ENCODE measurements around the gene NCLN. TPM values are rescaled to one million over a fixed set of nuclear protein-coding genes. Genes with fewer than 3 reads are reported as not detected.
A peak's percentile ranks its signal among the peaks of the same experiment; 100 is the strongest.
"Not testable (repeated sequence)": the region's sequence is repeated elsewhere in the genome, so short reads cannot be mapped to it uniquely, and the experiment has no call there.

NCLN gene
- polyA plus RNA-seq, 12 donors, result 17.7 to 44.3 (median 24.3) TPM; not detected in 1

DNA sequence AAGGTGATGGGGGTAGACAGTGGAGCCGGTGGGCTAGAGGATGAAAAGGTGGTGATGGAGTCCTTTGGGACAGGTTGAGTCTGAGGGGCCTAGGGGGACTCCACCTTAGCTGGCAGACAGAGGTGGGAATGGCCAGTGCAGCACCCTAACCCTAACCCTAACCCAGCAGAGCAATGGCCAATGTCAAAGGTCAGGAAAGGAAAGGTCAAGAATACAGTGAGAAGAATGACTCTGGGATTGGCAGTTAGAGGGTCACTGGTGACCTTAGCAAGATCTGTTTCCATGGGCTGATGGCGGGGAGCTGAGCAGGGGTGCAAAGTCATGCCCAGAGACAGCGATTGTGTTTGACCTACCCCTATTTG, 33.3 kb upstream of the NCLN start:
- DNase-seq, result no peak

DNA sequence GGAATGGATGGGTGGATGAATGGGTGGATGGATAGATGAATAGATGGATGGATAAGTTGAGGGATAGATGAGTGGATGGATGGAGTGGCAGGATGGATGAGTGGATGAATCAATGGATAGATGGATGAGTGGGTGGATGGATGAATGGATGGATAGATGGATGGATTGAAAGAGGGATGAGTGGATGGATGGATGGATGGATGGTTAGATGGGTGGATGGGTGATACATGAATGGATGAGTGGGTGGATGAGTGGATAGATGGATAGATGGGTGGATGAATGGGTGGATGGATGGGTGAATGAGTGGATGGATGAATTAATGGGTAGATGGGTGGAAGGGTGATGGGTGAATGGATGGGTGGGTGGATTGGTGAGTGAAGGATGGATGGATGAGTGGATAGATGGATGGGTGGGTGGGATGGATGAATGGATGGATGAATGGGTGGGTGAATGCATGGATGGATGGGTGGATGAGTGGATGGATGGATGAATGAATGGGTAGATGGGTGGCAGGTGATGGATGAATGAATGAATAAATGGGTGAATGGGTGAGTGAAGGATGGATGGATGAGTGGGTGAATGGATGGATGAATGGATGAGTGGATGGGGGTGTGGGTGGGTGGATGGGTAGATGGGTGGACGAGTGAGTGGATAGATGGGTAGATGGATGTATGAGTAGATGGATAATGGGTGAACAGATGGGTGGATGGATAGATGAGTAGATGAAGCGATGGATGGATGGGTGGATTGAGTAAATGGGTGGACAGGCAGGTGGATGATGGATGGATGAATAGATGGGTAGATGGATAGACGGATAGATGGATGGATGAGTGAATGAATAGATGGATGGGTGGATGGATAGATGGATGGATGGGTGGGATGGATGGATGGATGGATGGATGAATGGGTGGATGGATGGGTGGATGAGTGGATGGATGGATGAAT, 32.2 kb upstream of the NCLN start:
- DNase-seq, result no peak

DNA sequence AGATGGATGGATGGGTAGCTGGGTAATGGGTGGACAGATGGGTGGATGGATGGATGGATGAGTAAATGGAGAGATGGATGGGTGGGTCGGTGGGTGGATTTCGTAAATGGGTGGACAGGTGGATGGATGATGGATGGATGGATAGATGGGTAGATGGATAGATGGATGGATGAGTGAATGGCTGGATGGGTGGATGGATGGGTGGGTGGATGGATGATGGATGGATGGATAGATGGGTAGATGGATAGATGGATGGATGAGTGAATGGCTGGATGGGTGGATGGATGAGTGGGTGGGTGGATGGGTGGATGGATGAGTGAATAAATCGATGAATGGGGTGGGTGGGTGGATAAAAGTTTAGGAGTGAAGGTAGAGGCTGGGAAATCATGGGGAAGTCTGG, 31.3 kb upstream of the NCLN start:
- DNase-seq, result not testable (repeated sequence)

DNA sequence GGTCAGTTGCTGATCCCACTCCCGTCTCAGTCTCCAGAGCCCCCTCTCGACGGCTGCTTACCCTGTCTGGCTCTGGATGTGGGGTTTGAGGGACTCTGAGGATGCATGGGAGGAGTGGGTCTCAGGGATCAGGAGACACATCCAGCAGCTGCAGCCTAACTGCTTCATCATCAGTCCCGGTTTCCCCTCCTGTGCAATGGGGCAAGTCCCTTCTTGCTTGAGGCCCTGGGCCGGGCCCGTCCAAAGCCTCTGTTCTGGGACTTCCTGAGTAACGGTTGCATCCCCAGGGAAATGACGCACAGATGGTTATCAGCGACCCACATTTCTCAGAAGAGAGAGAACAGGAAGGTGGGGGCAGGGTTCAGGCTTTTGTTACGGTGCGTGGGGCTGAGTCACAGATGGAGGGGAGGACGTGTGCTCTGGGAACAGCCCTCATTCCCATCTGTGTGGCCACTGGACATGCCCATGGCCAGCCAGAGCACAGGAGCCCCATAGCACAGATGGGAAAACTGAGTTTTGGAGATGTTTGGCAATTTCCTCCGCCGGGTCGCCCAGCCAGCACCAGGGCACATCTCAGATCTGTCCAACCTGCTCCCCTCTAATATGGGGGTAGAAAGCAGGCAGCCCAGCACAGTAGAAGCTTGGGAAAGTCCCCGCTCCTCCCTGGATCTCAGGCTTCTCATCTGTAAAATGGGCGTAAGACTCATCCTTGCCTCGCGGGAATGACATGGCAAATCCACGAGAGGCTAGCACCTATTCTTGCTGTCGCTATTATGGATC, 30.6 kb upstream of the NCLN start:
- no peak for DNase-seq

DNA sequence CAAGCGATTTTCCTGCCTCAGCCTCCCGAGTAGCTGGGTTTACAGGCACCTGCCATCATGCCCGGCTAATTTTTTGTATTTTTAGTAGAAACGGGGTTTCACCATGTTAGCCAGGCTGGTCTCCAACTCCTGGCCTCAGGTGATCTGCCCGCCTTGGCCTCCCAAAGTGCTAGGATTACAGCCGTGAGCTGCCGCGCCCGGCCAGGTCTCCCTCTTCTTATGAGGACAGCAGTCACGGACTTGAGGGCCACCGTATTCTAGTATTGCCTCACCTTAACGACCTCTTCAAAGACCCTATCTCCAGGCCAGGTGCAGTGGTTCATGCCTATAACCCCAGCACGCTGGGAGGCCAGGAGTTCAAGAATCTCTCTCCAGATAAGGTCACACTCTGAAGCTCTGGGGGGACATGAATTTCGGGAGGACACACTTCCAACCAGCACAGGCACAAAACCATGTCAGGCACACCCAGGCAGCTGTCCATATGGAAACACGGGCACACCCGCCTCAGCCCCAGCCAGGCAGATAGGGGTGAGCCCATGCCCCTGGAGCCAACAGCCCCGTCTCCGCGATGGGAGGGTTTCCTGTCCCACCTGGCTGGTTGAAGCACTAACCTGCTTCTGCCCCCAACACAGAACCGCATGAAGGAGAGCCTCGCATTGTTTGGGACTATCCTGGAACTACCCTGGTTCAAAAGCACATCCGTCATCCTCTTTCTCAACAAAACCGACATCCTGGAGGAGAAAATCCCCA, 28.5 kb upstream of the NCLN start:
- DNase-seq, result no peak

DNA sequence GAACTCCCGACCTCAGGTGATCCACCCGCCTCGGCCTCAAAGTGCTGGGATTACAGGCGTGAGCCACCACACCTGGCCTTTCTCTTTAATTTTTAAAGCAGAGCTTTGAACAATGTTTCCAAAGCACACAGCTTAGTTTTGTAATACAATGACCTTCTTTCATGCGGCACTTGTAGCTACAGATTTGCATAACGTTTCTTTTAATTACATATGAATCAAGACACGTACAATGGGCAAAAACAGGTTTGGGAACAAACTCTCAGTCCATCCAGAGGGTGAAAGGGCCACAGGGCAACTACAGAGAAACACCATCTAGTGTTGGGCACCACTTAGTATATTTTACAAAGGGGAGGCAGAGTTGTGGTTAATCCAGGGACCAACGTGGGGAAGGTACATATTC, 26.2 kb upstream of the NCLN start:
- no peak for DNase-seq

DNA sequence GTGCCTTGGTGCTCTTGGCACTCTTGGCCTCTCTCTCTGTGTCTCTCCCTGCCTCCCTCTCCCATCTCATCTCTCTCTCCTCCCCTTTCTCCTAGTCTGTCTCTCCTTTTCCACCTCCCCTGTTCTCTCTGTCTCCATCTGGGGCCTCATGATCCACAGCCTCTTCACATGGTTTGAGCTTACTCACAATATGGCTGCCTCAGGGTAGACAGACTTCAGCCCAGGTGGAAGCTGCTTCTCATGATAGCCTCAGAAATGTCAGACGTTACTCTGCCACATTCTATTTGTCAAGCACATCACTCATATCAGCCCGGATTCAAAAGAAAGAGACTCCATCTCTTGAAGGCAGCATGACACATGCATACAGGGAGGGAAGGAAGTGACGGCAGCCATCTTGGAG, 25.5 kb upstream of the NCLN start:
- DNase-seq, result no peak

DNA sequence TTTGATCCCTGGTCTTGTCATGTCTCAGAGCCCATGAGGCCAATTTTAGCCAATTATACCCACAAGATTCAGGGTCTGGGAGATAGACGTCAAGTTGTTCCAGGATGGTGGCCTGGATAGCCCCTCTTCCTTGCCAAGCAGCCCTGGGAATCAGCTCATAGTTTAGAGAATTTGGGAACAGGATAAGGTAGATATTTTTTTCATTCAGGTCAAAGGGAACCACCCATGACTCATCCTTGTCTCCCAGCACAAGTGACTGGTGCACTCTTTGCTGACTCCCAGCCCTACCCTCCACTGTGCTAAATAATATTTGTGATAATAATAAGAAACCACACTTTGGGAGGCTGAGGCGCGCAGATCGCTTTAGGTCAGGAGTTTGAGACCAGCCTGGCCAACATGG, 24.3 kb upstream of the NCLN start:
- DNase-seq, result no peak

DNA sequence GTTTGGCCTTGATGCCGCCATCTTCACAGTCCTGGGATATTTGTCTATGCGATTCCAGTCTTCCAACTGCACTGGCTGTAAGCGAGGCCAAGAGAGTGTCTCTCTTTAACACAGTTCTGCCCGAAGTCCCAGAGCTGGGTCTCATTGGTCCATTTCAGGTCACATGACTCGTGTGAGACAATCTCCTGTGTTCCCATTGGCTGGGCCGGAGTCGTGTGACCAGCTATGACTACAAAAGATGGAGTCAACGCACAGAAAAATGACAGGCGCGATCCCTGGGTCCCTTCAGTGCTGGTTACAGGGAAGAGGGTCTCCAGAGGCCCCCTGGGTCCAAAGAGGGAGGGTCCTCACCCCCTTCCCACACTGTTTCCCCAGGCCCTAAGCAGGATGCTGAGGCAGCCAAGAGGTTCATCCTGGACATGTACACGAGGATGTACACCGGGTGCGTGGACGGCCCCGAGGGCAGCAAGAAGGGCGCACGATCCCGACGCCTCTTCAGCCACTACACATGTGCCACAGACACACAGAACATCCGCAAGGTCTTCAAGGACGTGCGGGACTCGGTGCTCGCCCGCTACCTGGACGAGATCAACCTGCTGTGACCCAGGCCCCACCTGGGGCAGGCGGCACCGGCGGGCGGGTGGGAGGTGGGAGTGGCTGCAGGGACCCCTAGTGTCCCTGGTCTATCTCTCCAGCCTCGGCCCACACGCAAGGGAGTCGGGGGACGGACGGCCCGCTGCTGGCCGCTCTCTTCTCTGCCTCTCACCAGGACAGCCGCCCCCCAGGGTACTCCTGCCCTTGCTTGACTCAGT, 23.1 kb upstream of the NCLN start:
- DNase-seq, result no peak

DNA sequence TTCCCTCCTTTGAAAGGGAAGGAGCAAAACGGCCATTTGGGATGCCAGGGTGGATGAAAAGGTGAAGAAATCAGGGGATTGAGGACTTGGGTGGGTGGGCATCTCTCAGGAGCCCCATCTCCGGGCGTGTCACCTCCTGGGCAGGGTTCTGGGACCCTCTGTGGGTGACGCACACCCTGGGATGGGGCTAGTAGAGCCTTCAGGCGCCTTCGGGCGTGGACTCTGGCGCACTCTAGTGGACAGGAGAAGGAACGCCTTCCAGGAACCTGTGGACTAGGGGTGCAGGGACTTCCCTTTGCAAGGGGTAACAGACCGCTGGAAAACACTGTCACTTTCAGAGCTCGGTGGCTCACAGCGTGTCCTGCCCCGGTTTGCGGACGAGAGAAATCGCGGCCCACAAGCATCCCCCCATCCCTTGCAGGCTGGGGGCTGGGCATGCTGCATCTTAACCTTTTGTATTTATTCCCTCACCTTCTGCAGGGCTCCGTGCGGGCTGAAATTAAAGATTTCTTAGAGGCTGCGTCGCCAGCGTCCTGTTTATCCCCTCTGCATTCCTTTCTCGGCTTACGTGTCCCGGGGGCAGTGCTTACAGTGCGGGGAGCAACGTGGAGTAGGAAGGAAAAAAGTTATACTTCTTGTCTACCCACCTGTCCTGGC, 22.4 kb upstream of the NCLN start:
- DNase-seq, result peak; percentile 57

DNA sequence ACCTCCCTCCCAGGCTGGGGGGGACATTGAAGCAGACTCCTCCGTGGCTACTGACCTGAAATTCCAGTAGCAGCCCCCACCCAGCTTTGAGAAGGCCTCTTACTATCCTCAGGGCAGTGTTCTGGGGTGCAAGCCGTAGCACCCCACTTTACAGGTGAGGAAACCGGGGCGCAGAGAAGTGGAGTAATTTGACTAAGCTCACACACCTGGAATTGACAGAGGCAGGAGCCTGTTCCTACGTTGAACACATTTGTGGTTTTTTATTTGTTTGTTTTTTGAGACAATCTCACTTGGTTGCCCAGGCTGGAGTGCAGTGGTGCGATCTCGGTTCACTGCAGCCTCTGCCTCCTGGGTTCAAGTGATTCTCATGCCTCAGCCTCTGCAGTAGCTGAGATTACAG, 21.8 kb upstream of the NCLN start:
- DNase-seq, result no peak

DNA sequence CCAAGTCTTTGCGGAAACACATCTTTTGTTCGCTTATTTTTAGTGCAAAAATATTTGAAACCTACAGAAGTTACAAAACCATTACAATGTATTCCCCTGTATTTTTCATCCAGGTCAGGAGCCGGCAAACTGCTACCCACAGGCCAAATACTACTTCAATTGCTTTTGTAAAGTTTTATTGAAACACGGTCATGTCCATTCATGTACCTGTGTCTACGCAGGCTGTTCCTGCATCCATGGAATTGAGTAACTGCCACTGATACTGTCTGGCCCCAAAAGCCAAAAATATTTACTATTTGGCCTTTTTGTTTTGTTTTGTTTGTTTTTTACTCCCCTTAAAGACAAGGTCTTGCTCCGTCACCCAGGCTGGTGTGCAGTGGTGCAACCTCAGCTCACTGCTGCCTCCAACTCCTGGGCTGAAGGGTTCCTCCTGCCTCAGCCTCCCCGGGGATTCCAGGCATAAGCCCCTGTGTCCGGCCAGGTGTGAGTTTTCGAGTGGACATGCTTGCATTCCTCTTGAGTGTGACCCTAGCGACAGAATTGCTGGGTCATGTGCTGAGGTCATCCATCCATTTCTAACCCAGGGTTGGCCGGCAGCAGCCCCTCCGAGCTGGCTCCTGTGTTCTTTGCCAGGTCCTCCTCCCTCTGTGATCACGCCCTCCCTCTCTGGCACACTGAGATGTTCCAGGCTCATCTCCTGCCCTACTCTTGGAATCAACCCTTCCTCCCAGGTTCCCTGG, 18.0 kb upstream of the NCLN start:
- no peak for DNase-seq

DNA sequence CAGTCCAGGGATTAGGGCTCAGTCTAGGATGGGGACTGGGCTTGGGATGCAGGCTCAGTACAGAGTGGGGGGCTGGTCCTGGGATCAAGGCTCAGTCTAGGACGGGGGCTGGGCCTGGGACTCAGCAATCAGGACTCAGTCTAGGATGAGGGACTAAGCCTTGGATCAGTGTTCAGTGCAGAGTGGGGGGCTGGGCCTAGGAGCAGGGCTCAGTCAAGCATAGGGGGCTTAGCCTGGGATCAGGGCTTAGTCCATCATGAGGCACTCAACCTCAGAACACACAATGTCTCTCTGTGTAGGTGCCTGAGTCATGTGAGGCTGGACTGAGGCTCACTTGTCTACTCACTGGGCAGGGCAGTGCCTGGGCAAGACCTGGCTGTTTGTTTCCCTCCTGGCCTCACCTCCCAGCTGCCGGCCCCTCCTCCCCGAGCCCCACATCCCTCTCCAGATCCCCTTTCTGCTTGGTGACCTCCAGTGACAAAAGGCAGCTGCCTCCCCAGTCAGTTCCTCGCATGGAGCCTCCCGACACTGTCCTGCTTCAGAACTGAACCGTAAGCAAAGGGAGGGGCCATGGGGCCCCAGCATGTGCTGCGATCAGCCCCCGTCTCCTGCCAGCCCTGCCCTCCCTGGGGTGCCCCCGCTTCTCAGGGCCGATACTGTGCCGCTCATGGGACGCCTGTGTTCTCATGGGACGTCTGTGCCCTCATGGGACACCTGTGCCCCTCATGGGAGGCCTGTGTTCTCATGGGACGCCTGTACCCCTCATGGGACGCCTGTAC, 13.6 kb upstream of the NCLN start:
- DNase-seq, result no peak

DNA sequence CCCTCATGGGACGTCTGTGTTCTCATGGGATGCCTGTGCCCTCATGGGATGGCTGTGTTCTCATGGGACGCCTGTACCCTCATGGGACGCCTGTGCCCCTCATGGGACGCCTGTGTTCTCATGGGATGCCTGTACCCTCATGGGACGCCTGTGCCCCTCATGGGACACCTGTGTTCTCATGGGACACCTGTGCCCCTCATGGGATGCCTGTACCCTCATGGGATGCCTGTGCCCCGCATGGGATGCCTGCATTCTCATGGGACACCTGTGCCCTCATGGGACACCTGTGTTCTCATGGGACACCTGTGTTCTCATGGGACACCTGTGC, 13.1 kb upstream of the NCLN start:
- not testable (repeated sequence) for DNase-seq

DNA sequence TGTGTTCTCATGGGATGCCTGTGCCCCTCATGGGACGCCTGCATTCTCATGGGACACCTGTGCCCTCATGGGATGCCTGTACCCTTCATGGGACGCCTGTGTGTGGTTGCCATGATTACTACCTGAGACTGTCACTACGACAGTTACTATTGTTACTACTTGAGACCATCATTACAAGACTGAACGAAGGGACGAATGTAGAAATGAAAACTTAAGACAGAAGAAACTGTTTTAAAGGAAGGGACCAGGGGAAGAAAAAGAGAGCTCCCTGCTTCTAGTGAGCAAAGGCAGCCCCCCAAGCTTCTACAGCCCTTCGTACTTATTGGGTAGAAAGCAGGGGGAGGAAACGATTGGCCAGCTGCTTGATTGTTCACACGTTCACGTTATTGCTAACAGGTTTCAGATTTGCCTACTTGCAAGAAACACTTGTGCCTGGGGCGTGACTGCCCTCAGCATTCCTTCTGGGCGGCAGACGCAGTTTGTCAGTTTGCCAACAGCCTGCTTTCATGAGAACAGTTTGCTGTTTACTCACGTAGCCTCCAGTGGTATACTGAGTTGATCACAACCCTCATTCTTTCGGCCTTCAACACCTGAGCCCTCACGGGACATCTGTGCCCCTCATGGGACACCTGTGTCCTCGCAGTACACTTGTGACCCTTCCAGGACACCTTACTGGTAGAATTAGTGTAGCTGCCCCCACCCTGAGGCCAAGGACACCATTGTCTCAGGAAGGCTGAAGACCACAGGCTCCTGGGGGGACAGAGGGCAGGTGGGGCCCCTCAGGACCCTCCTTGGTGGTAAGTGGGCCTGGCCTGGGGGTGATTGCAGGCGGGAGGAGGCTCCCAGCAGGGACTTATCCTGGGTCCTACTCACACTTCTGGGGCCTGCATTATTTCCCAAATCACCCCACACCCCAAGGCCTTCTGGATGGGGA, 9.7 kb upstream of the NCLN start:
- no peak for DNase-seq

DNA sequence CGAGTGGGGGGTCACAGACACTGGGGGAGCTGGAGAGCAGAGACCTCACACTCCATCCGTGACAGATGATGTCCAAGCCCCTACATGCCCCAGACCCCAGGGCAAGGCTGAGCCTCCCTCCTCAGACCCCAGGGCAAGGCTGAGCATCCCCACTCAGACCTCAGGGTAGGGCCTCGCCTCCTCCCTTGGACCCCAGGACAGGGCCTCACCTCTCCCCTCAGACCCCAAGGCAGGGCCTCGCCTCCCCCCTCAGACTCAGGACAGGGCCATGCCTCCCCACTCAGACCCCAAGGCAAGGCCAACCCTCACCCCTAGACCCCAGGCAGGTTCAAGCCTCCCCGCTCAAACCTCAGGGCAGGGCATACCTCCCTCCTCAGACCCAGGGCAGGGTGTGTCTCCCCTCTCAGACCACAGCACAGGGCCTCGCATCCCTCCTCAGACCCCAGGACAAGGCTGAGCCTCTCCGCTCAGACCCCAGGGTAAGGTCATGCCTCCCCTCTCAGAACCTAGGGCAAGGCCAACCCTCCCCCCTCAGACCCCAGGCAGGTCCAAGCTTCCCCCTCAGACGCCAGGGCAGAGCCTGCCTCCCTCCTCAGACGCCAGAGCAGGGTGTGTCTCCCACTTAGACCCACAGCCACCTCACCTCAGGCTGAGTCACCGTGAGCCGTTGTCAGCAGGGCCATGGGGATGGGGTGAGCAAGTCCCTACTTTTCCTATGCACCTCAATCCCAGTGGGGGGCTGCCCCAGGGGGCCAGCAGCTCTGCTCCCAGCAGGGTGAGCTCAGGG, 8.8 kb upstream of the NCLN start:
- DNase-seq, result no peak

DNA sequence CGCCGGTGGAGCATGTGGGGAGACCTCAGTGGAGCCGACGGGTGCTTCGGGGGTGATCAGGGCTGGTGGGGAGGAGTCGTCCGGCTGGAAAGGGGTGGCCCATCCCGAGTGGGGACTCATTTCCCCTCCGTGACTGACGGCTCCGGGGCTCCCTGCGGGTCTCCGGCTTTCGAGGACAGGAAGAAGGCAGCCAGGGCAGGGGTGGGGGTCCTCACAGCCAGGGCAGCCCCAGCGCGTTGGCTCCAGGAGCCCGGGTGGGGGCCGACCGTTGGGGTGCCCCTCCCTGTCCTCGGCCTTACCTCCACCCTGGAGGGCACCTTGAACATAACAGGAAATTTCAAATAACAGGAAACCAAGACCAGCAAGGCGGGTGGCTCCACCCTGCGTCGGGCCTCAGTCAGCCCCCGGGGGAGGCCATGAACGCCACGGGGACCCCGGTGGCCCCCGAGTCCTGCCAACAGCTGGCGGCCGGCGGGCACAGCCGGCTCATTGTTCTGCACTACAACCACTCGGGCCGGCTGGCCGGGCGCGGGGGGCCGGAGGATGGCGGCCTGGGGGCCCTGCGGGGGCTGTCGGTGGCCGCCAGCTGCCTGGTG, 7.3 kb upstream of the NCLN start, which contains the start of gene S1PR4:
S1PR4 (plus strand) TSS at position 393 of the 596 bp plus-strand sequence; CDS start at position 417, 24 bp downstream.
- no peak for DNase-seq

Data from muscle of arm (tissue), 12 donors.